Anterior cingulate cortex (tissue), 58 donors: ENCODE data around the gene TCHH.
A peak's percentile ranks its signal among the peaks of the same experiment; 100 is the strongest.
"Not testable (repeated sequence)": the region's sequence is repeated elsewhere in the genome, so short reads cannot be mapped to it uniquely, and the experiment has no call there.

Source experiments
- DNase-seq, 58 donors: peaks; one replicate each; lab custom pipeline; 2025; lab: John Stamatoyannopoulos, UW

TCHH gene

GRCh38 chr1:152112885-152113432 is 2.3 kb downstream of the TCHH start:
- no peak for DNase-seq

- DNase-seq = peak in 10 of 58 donors; percentile 2 to 38 (median 22)
These were observed 3.0 kb downstream of the TCHH start for GRCh38 chr1:152112101-152112884.

GRCh38 chr1:152111515-152111968 is 3.7 kb downstream of the TCHH start:
- DNase-seq = peak in 18 of 58 donors; percentile 3 to 57 (median 20)

- peak in 13 of 58 donors; percentile 18 to 57 (median 35) for DNase-seq
These were observed 4.3 kb downstream of the TCHH start for GRCh38 chr1:152110860-152111514.

- peak in 12 of 58 donors; percentile 16 to 50 (median 28) for DNase-seq
These were observed 4.8 kb downstream of the TCHH start for GRCh38 chr1:152110365-152110859.

- DNase-seq = no peak
These were observed 5.3 kb downstream of the TCHH start for GRCh38 chr1:152109998-152110294.

GRCh38 chr1:152109231-152109997 is 5.8 kb downstream of the TCHH start:
- DNase-seq = no peak

- no peak for DNase-seq
These were observed 6.4 kb downstream of the TCHH start for GRCh38 chr1:152108882-152109222.

- DNase-seq = no peak
These were observed 7.0 kb downstream of the TCHH start for GRCh38 chr1:152107984-152108881.

- DNase-seq = no peak
These were observed 7.9 kb downstream of the TCHH start for GRCh38 chr1:152107031-152107983.

- DNase-seq = no peak
These were observed 10.4 kb downstream of the TCHH start for GRCh38 chr1:152104854-152105253.

- DNase-seq = no peak
These were observed 18.3 kb downstream of the TCHH start for GRCh38 chr1:152096931-152097330.

- no peak for DNase-seq
These were observed 26.1 kb downstream of the TCHH start, which contains the start of gene TCHHL1 for GRCh38 chr1:152089014-152089674. TCHHL1 (minus strand) TSS chr1:152089064; CDS start chr1:152088143, 921 bp downstream.

GRCh38 chr1:152086760-152087159 is 28.5 kb downstream of the TCHH start:
- no peak for DNase-seq

GRCh38 chr1:152084853-152085252 is 30.4 kb downstream of the TCHH start:
- DNase-seq = no peak

GRCh38 chr1:152081026-152081425 is 34.2 kb downstream of the TCHH start:
- DNase-seq = not testable (repeated sequence)

- DNase-seq = not testable (repeated sequence)
These were observed 34.8 kb downstream of the TCHH start for GRCh38 chr1:152080494-152080893.
